ENCODE results near the gene ELOB.

DNA sequence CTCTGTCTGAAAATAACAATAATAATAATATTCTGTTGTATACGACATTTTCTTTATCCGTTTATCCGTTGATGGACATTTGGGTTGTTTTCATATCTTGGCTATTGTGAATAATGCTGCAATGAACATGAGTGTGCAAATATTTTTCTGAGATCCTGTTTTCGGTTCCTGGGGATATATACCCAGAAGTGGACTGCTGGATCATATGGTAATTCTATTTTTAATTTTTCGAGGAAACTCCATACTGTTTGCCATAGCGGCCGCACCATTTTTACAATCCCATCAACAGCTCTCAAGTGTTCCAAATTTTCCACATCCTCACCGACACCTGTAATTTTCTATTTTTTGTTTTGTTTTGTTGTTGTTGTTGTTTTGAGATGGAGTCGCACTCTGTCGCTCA lies 15.9 kb upstream of the ELOB start:
- TF ChIP-seq, protein P1, sequence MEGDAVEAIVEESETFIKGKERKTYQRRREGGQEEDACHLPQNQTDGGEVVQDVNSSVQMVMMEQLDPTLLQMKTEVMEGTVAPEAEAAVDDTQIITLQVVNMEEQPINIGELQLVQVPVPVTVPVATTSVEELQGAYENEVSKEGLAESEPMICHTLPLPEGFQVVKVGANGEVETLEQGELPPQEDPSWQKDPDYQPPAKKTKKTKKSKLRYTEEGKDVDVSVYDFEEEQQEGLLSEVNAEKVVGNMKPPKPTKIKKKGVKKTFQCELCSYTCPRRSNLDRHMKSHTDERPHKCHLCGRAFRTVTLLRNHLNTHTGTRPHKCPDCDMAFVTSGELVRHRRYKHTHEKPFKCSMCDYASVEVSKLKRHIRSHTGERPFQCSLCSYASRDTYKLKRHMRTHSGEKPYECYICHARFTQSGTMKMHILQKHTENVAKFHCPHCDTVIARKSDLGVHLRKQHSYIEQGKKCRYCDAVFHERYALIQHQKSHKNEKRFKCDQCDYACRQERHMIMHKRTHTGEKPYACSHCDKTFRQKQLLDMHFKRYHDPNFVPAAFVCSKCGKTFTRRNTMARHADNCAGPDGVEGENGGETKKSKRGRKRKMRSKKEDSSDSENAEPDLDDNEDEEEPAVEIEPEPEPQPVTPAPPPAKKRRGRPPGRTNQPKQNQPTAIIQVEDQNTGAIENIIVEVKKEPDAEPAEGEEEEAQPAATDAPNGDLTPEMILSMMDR (IDR thresholded peaks at IDR 0.05) = no peak
- TF ChIP-seq EZH2 (IDR thresholded peaks at IDR 0.05) = no peak

All from neural progenitor cell (in vitro differentiated cells).